ENCODE measurements around the gene PTPN23. TPM values are rescaled to one million over a fixed set of nuclear protein-coding genes. Genes with fewer than 3 reads are reported as not detected.

The PTPN23 gene
- total RNA-seq, 1 donor, result 20.7 TPM

DNA sequence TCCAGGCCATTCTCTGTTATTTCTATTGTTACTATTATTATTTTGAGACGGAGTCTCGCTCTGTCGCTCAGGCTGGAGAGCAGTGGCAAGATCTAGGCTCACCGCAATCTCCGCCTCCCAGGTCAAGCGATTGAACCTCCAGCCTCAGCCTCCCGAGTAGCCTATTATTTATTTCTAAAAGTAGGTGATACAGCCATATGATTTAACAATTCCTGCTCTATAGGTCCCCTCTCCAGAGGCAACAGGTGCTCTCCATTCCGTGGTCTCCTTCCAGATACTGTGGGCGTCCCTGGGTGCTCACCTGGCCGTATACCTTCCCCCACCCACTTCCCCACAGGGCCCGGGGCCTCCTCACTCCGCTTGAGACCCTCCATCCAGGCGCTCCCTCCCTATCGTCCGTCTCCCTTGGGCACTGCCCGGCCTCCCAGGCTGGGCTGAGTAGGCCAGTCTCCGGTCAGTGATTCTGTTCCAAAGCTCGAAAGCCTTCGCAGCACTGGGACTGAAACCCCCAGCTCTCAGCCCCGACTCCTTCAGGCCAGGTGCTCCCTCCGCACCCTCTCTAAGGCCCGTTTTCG, 708 bp upstream of the PTPN23 start:
- TF ChIP-seq, protein P1, sequence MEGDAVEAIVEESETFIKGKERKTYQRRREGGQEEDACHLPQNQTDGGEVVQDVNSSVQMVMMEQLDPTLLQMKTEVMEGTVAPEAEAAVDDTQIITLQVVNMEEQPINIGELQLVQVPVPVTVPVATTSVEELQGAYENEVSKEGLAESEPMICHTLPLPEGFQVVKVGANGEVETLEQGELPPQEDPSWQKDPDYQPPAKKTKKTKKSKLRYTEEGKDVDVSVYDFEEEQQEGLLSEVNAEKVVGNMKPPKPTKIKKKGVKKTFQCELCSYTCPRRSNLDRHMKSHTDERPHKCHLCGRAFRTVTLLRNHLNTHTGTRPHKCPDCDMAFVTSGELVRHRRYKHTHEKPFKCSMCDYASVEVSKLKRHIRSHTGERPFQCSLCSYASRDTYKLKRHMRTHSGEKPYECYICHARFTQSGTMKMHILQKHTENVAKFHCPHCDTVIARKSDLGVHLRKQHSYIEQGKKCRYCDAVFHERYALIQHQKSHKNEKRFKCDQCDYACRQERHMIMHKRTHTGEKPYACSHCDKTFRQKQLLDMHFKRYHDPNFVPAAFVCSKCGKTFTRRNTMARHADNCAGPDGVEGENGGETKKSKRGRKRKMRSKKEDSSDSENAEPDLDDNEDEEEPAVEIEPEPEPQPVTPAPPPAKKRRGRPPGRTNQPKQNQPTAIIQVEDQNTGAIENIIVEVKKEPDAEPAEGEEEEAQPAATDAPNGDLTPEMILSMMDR (IDR thresholded peaks at IDR 0.05; ENCODE audit: insufficient read depth, low read depth, low read length), result peak; percentile 10
- DNase-seq (ENCODE audit: low read depth), result no peak
- peak overlapping the region; percentile 98 for H3K4me3 ChIP-seq (ENCODE audit: low read depth, low read length)

DNA sequence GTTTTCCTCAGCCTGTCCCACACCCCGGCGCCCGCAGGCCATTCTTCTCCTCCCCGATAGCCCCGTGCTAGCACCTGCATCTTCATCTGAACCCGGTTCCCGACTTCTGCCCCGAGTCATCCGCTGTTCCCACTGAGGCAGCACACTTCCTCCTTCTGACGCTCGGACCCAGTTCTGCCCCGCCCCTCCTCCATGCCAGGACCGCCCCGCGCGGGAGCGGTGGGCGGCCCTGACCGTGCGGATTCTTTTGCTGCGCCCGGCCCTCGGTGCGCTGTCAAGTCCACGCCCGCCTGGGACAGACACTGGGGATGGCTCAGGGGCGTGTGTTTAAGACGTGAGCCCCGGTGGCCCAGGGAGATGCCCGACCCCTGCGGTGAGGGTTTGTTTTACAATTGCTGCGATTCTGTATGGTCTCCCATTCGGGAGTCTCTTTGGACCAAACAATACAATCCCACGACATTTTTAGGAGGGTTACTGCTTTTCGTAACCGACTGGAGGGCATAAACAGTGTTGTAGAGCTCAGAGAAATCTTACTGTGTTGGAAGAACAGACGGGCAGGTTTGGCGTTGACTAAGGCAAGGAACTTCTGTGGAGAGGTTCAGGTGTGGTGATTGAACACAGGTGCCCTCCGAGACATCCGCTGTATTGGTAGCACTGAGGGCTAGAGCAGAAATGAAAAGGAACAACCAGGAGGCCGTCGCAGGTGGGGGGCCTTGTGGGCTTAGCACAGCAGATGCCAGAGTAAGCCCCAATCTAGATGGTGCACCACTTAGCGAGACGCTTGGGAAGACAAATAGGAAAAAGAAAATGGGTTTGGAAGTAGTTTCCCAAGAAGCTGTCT, 716 bp downstream of the PTPN23 start:
- peak; percentile 91 for DNase-seq (ENCODE audit: low read depth)
- TF ChIP-seq, protein P1 (IDR thresholded peaks at IDR 0.05; ENCODE audit: insufficient read depth, low read depth, low read length), result no peak

DNA sequence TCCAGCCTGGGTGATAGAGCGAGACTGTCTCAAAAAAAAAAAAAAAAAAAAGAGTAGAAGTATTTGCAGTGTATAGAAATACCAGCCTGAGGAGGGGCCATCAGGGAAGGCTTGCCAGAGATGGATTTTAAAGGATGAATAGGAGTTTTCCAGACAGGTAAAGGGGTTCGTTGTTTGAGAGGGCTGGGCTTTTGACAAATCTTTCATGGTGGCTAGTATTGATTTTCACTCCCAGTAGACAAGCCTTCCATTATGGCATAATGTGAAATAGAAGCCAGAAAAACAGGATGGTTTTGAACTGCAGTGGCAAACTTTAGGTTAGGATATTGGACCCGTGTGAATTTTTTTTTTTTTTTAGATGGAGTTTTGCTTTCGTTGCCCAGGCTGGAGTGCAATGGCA, 3.6 kb downstream of the PTPN23 start:
- DNase-seq (ENCODE audit: low read depth), result no peak
- TF ChIP-seq, protein P1 (IDR thresholded peaks at IDR 0.05; ENCODE audit: insufficient read depth, low read depth, low read length), result no peak

More for the DNA sequence above, 716 bp downstream of the PTPN23 start:
- H3K4me3 ChIP-seq (ENCODE audit: low read depth, low read length), result peak overlapping the region; percentile 98

DNA sequence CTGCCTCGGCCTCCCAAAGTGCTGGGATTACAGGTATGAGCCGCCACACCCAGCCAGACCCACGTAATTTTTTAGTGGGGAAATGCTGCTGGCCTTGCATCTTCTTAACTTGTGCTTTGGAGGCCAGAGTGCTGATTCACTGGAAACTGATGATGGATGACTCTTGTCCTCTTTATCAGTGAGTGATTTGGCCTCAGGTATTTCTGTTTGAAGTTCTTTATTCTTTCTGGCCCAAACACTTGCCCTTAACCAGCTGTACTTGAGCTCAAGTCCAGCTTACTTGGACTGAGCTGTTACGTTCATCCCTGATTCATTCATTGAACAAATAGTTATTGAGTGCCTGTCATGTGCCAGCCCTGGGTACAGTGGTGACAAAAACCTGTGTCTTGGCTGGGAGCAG, 4.2 kb downstream of the PTPN23 start:
- DNase-seq (ENCODE audit: low read depth), result no peak
- TF ChIP-seq, protein P1 (IDR thresholded peaks at IDR 0.05; ENCODE audit: insufficient read depth, low read depth, low read length), result no peak
- H3K4me3 ChIP-seq (ENCODE audit: low read depth, low read length), result no peak overlapping the region

More for the DNA sequence above, 3.6 kb downstream of the PTPN23 start:
- H3K4me3 ChIP-seq (ENCODE audit: low read depth, low read length), result no peak overlapping the region

DNA sequence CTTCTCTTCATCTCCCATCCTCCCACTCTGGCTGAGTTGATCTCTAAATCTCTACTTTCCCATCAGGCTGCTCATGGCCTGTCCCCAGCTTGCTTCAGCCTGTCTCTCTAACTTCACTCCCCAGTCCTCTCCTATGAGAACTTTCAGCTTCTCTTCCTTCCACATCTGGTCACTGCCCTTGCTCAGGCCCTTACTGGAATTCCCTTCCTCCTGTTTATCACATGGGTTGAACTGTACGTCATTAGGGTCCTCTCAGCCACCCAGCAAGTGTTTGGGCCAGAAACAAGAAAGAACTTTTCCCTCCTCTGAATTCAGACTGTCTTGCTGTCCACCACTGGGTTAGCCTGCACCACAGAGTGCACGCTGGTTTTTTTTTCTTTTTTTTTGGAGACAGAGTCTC, 5.0 kb downstream of the PTPN23 start:
- TF ChIP-seq, protein P1 (IDR thresholded peaks at IDR 0.05; ENCODE audit: insufficient read depth, low read depth, low read length), result no peak
- peak; percentile 83 for DNase-seq (ENCODE audit: low read depth)

DNA sequence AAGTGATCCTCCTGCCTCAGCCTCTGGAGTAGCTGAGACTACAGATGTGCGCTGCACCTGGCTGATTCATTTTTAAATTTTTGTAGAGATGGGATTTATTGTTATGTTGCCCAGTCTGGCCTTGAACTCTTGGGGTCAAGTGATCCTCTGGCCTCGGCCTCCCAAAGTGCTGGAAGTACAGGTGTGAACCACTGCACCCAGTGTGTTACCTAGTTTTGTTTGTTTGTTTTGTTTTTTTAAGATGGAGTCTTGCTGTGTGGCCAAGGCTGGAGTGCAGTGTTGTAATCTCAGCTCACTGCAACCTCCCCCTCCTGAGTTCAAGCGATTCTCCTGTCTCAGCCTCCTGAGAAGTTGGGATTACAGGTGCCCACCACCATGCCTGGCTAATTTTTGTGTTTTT, 12.1 kb downstream of the PTPN23 start:
- TF ChIP-seq, protein P1 (IDR thresholded peaks at IDR 0.05; ENCODE audit: insufficient read depth, low read depth, low read length), result no peak
- DNase-seq (ENCODE audit: low read depth), result no peak
- no peak overlapping the region for H3K4me3 ChIP-seq (ENCODE audit: low read depth, low read length)

More for the DNA sequence above, 5.0 kb downstream of the PTPN23 start:
- no peak overlapping the region for H3K4me3 ChIP-seq (ENCODE audit: low read depth, low read length)

Data from fibroblast of villous mesenchyme (primary cell).